ENCODE data around the gene BCORL1.

BCORL1 gene

DNA sequence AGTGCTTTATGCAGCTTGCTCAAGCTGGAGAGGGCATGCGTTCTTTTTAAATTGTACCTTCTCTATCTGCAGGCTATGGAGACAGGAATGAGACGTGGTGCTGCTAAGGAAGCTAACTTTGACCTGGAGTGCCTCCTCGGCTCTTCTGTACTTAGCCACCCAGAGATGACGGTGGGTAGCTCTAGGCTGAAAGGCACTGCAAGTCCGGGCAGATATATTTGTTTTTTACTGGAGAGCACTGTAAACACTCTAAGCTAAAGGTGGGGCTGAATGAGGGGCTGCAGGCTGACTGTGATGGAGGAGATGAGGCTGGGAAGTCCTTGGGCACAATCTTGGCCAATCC is 115.7 kb downstream of the BCORL1 start:
- DNase-seq = no peak

DNA sequence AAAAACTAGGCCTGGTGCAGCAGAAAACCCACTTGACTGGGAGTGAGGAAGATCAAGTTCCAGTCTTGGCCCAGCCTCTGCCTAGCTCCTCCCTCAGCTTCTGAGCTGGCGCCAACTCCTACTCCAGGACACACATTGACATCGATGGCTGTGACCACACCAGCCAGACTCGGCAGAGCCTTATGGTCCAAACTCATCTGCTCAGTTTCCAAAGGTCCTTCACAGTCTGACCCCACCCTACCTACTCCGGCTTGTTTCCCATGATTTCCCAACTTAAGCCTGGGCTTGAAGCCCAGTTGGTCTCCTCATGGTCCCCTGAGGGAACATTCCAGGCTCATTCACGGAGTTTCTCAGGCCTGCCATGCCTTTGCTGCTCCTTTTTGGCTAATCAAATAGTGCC is 117.7 kb downstream of the BCORL1 start:
- no peak for DNase-seq

DNA sequence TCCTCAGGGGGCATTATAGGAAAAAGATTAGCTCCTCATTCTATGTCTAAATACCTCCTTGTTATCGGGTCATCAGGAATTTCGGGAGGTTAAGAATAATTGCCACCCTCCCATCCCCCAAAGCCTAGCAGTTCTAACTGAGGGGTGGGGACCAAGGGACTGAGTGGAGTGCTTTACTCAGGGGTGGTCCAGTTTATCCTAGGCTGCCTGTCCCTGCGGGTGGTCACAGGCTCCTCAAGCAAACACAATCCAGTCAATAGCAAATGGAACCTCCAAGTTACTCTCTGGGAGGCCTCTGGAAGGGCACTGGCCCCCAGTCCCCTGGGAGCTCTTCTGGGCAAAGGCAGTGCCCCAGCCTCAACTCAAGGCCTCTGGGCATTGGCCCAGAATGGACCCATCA is 121.2 kb downstream of the BCORL1 start:
- no peak for DNase-seq

DNA sequence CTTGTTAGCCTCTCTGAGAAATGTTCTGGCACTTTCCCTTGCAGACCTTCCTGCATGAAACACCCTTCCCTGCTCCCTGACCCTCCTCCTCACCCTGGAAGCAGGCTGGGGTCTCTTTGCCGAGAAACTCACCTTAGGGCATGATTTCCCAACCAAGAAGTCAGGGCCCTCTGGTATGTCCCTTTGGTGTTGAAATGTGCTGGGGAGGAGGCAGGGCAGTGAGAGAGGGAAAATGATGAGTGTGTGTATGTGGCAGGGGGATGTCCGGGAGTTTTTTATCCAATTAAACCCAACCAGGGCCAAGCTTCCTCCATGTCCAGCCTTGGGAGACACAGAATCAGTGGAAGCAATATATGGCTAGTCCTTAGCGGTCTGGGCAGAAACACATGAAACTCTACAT is 122.8 kb downstream of the BCORL1 start:
- DNase-seq = no peak

DNA sequence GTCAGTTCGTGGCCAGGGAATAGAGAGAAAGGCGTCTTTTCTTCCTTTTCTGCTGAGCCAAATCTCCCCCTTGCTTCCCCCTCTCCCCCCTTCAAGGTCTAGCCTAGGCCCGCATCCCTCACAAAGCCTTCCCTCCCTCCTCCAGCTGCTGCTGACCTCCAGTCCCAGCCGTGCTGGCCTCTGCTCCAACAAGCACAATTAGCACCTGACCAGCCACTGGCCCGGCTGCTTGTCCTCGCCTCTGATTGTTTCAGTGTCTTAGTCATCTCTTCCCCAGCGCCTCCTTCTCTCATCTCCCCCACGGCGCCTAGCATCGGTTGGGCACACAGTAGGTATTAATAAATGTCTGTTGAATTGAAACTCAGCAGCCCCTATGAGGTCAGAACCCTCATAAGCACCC is 123.6 kb downstream of the BCORL1 start:
- no peak for DNase-seq
